HL-60 (cell line): ENCODE data around the gene SLAIN2.

Experiments used
- DNase-seq, 2 experiments: peaks; one replicate each; pipeline ENCODE4 v3.0.0-alpha.2; 2010 to 2020; ENCODE audit warnings: low read depth in 1 of 2, low spot score in 1 of 2
- H3K27ac ChIP-seq: fragments of 250-450 bp; sonication (Bioruptor Pico); replicated peaks from 2 replicates; pipeline ENCODE4 v1.5.1; 2020; ENCODE audit warnings: mild to moderate bottlenecking, moderate library complexity
- H3K27me3 ChIP-seq: fragments of 250-450 bp; sonication (Bioruptor Pico); 2 replicates; pipeline ENCODE4 v1.5.1; 2021; ENCODE audit warnings: mild to moderate bottlenecking, moderate library complexity; ENCODE audit not compliant: insufficient read depth, poor library complexity, severe bottlenecking
- H3K4me3 ChIP-seq: replicated peaks from 2 replicates; pipeline ENCODE4 v1.5.1; 2011; ENCODE audit warnings: mild to moderate bottlenecking, control low read depth, low read length; ENCODE audit not compliant: insufficient read depth
- GABPA ChIP-seq: IDR thresholded peaks from 2 replicates; pipeline ENCODE4 v1.6.1; 2012; ENCODE audit warnings: low read depth
- POLR2AphosphoS5 ChIP-seq: IDR thresholded peaks from 2 replicates; pipeline ENCODE4 v1.6.1; 2012; ENCODE audit warnings: low read depth
- SPI1 ChIP-seq: IDR thresholded peaks from 2 replicates; pipeline ENCODE4 v1.6.1; 2012; ENCODE audit warnings: low read depth, mild to moderate bottlenecking, borderline replicate concordance
- TF ChIP-seq, protein P1 (sequence below): IDR thresholded peaks from one replicate; pipeline ENCODE4 v1.5.1; 2011; ENCODE audit warnings: low read length, control low read depth, inconsistent platforms; ENCODE audit not compliant: insufficient read depth
- TF ChIP-seq, protein P2 (sequence below): IDR thresholded peaks from 2 replicates; pipeline ENCODE4 v1.6.1; 2012; ENCODE audit warnings: low read depth; ENCODE audit not compliant: insufficient replicate concordance

Gene SLAIN2

DNA sequence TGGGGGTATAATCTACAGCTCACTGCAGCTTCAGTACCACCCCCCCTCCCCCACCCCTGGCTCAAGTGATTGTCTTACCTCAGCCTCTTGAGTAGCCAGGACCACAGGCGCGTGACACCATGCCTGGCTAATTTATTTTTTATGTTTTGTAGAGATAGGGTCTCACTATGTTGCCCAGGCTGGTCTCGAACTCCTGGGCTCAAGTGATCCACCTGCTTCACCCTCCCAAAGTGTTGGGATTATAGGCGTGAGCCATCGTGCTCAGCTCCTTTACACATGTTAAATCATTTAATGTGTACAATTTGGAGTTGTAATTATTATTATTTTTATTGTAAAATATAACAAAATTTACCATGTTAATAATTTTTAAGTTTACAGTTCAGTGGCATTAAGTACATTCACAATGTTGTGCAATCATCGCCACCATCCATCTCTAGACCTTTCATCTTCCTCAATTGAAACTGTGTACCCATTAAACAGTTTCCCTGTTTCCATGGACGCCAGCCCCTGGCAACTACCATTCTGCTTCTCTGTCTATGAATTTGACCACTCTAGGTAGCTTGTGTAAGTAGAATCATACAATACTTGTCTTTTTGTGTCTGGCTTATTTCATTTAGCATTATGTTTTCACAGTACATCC is 6.1 kb downstream of the SLAIN2 start:
- Histone ChIP-seq H3K4me3 (no peak overlapping the region), H3K27ac (no peak overlapping the region), H3K27me3 (no peaks in the 10 kb centered on the region)
- no peak for TF ChIP-seq POLR2AphosphoS5
- TF ChIP-seq, protein P1, sequence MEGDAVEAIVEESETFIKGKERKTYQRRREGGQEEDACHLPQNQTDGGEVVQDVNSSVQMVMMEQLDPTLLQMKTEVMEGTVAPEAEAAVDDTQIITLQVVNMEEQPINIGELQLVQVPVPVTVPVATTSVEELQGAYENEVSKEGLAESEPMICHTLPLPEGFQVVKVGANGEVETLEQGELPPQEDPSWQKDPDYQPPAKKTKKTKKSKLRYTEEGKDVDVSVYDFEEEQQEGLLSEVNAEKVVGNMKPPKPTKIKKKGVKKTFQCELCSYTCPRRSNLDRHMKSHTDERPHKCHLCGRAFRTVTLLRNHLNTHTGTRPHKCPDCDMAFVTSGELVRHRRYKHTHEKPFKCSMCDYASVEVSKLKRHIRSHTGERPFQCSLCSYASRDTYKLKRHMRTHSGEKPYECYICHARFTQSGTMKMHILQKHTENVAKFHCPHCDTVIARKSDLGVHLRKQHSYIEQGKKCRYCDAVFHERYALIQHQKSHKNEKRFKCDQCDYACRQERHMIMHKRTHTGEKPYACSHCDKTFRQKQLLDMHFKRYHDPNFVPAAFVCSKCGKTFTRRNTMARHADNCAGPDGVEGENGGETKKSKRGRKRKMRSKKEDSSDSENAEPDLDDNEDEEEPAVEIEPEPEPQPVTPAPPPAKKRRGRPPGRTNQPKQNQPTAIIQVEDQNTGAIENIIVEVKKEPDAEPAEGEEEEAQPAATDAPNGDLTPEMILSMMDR: no peak
- TF ChIP-seq, protein P2, sequence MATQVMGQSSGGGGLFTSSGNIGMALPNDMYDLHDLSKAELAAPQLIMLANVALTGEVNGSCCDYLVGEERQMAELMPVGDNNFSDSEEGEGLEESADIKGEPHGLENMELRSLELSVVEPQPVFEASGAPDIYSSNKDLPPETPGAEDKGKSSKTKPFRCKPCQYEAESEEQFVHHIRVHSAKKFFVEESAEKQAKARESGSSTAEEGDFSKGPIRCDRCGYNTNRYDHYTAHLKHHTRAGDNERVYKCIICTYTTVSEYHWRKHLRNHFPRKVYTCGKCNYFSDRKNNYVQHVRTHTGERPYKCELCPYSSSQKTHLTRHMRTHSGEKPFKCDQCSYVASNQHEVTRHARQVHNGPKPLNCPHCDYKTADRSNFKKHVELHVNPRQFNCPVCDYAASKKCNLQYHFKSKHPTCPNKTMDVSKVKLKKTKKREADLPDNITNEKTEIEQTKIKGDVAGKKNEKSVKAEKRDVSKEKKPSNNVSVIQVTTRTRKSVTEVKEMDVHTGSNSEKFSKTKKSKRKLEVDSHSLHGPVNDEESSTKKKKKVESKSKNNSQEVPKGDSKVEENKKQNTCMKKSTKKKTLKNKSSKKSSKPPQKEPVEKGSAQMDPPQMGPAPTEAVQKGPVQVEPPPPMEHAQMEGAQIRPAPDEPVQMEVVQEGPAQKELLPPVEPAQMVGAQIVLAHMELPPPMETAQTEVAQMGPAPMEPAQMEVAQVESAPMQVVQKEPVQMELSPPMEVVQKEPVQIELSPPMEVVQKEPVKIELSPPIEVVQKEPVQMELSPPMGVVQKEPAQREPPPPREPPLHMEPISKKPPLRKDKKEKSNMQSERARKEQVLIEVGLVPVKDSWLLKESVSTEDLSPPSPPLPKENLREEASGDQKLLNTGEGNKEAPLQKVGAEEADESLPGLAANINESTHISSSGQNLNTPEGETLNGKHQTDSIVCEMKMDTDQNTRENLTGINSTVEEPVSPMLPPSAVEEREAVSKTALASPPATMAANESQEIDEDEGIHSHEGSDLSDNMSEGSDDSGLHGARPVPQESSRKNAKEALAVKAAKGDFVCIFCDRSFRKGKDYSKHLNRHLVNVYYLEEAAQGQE: no peak
- TF ChIP-seq SPI1: no peak
- TF ChIP-seq GABPA: no peak
- no peak for DNase-seq

DNA sequence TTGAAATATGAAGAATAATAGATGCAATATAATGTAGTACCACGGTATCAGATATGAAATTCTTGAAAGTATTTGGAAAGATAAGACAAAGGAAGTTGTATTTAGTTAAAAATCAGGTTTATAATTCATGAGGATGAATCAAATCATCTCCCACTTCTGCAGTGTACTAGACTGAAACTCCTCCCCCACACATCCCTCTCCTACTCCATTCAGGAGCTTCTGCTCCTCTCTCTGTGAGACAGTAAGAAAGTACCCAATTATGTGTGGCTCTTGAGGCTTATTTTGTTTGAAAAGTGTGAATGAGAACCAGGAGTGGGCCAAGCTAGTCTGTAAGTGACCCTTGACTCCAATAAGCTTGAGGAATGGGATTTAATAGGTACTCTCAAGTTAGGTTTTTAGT is 9.5 kb downstream of the SLAIN2 start:
- Histone ChIP-seq H3K27ac (no peak overlapping the region), H3K27me3 (no peaks in the 10 kb centered on the region), H3K4me3 (no peak overlapping the region)
- TF ChIP-seq GABPA (no peak), POLR2AphosphoS5 (no peak), SPI1 (no peak)
- TF ChIP-seq, protein P2: no peak
- TF ChIP-seq, protein P1: no peak
- no peak for DNase-seq

DNA sequence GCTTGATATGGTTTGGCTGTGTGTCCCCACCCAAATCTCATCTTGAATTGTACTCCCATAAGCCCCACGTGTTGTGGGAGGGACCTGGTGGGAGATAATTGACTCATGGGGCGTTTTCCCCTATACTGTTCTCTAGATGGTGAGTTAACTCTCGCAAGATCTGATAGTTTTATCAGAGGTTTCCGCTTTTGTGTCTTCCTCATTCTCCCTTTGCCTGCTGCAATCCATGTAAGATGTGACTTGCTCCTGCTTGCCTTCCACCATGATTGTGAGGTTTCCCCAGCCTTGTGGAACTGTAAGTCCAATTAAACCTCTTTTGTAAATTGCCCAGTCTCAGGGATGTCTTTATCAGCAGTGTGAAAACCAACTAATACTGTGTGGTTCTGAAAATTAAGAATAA is 11.5 kb downstream of the SLAIN2 start:
- Histone ChIP-seq H3K27me3 (no peaks in the 10 kb centered on the region), H3K27ac (no peak overlapping the region), H3K4me3 (no peak overlapping the region)
- no peak for DNase-seq
- TF ChIP-seq POLR2AphosphoS5: no peak
- TF ChIP-seq, protein P1: no peak
- no peak for TF ChIP-seq GABPA
- TF ChIP-seq SPI1: no peak
- TF ChIP-seq, protein P2: no peak
